Head of caudate nucleus (tissue), 42 donors: Measurements from ENCODE around the gene RPL18.

Source experiments
- DNase-seq, 42 donors: peaks; one replicate each; pipeline versions ENCODE4 v3.0.0 to v3.0.0-alpha.2; 2020 to 2021; ENCODE audit warnings: mixed read lengths in 7 of 42
- intact Hi-C: fragments of 100-400 bp; cut with DNase I; formaldehyde crosslinking; loops from one replicate; pipeline ENCODE4 v1.15.0; 2022

Gene RPL18

DNA sequence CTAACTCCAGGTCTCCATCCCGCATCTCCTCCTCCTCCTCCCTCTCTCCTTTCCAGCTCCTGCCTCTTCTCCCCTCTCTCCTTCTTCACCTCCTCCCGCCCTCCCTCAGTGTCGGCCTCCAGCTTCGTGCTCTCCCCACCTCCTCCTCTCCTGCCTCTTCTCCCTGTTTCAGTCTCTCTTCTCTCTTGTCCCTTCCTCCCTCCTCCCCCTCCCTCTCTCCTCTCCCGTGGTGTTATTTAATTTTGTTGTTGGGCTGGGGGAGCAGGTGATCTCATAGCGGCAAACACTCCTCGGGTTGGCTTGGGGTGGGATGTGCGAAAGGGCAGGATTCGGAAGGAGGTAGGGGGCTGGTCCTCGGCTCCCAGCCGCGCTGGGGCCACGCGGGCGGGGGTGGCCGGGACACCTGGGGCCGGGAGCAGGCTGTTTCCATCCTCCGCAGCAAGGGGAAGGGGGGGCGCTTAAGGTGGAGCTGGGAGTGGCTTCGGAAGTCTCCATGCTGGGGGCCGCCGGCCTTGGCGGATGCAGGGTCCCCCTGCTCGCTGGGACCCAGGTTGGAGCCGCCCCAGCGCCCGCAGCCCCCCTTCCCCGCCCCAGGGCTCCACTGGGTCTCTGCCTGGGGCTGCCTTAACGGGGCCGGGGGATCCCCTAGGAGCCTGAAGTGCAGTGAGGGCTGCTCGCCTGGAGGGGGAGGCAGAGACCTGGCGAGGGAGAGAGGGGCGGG is 27.2 kb upstream of the RPL18 start, which contains the start of gene CA11:
TSS of gene CA11 (minus strand) at position 187 of the 721 bp plus-strand sequence. CDS start 555 bp downstream, outside the sequence.
- intact Hi-C loops = loop anchor here (2.0 to 10.0 kb wide), 2 partner anchors 69 to 189 kb away; partner anchors contain the start of gene HSD17B14
- DNase-seq = peak; percentile 72 to 96 (median 91)

DNA sequence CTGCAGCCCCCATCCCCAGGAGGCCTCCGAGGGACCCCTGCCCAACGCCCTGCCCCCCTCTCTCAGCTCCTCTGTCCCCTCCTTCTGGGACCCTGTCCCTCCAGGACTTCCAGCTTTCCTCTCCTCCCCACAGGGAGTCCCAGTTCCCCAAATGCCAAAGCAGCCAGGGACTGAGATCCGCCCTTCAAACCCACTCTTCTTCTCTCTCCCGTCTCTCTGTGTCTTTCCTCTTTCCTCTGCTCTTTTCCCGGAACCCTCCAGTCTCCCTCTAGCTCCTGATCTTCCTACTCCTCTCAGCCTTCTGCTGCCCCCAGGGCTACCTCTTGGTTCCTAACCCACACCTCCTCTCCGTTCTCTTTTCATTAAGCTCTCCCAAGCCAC is 26.6 kb upstream of the RPL18 start:
- DNase-seq = peak in 5 of 42 donors; percentile 47 to 62 (median 56)
- intact Hi-C loops = loop anchor here (10.0 kb wide), 1 partner anchor 189 kb away; the partner anchor contains the start of gene HSD17B14

DNA sequence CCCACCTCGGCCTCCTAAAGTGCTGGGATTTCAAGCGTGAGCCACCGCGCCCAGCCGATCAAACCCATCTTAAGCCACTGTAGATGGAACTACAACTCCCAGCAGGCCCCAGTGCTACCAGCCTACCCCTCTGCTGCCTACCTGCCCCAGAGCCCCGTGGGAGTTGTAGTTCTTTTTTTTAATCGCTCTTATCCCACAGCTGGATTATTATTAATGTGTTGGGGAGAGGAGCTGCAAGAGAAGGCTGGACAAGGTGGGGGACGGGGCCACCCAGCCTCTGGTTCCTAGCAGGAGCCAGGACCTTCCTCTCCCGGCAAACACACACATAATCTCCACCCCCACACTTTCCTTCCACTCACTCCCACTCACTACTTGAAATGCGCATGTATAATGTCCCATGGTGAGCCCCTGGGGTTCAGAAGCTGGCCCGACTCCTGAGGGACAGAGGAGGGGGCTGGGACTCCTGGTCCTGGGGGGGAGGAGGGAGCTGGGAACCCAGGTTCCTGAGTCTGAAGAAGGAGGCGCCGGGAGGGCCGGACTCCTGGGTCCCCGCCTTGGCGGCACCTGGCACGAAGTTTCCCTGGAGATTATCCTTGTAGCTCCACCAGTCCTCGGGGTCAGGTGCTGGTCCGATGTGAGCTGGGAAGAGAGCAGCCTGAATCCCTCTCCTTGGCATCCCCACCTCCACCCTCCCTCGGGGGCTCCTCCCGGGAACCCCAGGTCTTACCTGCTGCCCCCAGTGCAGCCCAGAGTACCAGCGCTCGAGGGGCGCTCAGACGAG is 26.1 kb upstream of the RPL18 start:
- intact Hi-C loops = loop anchor here (10.0 kb wide), 1 partner anchor 190 kb away; the partner anchor contains the start of gene HSD17B14
- peak; percentile 71 to 96 (median 89) for DNase-seq

DNA sequence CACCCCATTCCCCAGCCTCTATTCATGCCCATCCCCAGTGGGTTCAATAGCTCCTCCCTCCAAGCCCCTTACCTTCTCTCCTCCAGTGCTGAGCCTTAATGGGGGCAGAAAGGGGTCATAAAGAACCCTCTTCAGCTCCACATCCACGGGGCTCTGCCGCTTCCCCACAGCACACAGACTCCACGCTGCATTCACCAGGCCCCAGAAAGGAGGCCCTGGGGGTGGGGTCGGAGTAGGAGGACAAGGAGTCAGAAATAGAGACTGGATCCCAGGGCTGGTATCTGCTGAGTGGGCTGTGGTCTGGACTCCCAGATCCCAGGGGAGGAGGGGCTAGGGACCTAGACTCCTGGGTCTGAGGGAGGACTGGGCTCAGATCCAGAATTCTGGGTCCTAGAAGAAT is 25.4 kb upstream of the RPL18 start:
- intact Hi-C loops = loop anchor here (10.0 kb wide), 1 partner anchor 190 kb away; the partner anchor contains the start of gene HSD17B14
- DNase-seq = peak in 2 of 42 donors; percentile 34 to 35

DNA sequence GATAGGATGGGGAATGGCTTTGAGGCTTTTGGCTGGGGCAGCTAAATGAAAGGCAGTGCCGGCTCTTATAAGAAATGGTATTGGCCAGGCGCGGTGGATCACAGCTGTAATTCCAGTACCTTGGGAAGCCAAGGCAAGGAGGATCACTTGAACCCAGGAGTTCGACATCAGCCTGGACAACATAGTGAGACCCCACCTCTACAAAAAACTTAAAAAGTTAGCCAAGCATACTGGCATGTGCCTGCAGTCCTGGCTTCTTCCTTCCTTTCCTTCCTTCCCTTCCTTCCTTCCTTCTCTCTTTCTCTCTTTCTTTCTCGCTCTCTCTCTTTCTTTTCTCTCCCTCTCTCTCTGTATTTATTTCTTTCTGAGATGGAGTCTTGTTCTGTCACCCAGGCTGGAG is 23.9 kb upstream of the RPL18 start:
- no peak for DNase-seq
- intact Hi-C loops = loop anchor here (10.0 kb wide), 1 partner anchor 192 kb away; the partner anchor contains the start of gene HSD17B14

DNA sequence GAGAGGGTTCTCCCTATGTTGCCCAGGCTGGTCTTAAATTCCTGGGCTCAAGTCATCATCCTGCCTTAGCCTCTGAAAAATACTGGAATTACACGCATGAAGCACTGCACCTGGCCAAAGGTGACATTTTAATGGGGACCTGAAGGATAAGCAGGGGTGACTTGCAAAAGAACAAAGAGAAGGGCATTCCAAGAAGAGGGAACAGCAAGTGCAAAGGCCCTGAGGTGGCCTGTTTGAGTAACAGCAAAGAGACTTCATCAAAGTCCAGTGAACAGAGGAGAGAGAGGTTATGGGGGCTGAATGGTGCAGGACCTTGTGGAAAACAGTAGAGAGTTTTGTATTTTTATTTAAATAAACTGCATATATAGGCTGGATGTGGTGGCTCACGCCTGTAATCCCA is 22.9 kb upstream of the RPL18 start:
- DNase-seq = no peak
- intact Hi-C loops = loop anchor here (10.0 kb wide), 1 partner anchor 193 kb away; the partner anchor contains the start of gene HSD17B14

DNA sequence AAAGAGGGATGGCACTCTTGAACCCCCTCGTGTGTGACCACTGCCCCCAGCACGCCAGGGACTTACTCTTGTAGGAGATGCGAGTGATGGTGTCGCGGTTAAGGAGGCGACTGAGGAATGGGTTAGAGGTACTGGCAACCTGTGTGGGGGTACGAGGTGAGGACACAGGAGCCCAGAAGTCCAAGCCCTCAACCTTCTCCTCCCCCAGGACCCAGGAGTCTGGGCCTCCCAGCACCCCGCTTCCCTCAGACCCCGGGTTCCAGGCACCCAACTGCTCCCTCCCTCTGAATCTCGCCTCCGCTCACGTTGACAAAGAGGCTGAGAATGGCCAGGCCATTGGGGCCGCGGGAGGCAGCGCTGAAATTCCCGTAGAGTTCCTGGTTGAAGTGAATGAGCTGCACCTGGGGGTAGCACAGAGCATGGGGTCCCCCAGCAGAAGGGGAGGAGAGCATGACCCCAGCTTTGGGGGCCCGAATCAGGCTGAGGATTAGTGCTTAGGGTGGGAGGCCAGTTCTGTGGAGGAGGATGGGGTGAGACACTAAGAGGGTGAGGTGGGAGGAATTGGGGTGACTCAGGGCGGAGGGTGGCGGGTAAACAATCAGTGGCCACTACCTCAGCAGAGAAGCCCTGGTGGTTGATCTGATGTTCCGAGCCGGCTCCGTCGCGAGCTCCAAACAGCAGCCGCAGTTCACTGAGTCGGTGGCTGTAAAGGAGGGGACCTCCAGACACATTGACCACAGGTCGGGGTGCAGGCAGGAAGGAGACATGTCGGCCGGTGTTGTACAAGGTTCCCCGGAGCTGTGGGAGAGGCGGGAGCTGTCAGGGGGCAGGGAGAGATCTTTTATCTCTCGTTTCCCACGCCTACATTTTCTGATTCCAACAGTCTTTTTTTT is 20.8 kb upstream of the RPL18 start:
- DNase-seq = peak in 1 of 42 donors; percentile 40
- intact Hi-C loops = loop anchor here (10.0 kb wide), 1 partner anchor 195 kb away; the partner anchor contains the start of gene HSD17B14

DNA sequence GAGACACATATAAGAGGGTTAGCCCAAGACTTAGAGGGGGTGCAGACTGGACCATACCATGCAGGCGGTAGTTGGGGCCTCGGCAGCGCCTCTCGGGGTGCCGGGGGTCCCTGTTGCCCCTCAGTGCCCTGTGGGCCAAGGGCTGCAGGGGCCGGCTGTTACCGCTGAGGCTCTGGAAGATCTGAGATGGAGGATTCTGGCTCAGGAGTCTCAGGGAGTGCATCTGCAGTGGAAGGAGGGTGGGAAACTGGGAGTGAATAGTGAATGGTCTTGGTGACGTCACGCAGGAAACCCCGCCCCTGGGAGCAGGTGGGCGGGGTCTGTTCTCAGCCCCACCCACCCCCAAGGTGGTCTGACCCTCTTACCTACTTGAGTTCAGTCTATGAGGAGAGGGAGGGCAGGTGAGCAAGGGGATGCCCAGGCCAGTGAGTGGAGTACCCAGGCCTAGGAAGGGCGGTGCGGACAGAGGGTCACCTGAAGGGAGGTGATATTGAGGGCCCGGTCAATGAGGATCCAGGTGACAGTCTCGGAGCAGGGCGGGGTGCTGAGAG is 19.9 kb upstream of the RPL18 start:
- intact Hi-C loops = no loop called here
- DNase-seq = peak in 2 of 42 donors; percentile 31 to 56

DNA sequence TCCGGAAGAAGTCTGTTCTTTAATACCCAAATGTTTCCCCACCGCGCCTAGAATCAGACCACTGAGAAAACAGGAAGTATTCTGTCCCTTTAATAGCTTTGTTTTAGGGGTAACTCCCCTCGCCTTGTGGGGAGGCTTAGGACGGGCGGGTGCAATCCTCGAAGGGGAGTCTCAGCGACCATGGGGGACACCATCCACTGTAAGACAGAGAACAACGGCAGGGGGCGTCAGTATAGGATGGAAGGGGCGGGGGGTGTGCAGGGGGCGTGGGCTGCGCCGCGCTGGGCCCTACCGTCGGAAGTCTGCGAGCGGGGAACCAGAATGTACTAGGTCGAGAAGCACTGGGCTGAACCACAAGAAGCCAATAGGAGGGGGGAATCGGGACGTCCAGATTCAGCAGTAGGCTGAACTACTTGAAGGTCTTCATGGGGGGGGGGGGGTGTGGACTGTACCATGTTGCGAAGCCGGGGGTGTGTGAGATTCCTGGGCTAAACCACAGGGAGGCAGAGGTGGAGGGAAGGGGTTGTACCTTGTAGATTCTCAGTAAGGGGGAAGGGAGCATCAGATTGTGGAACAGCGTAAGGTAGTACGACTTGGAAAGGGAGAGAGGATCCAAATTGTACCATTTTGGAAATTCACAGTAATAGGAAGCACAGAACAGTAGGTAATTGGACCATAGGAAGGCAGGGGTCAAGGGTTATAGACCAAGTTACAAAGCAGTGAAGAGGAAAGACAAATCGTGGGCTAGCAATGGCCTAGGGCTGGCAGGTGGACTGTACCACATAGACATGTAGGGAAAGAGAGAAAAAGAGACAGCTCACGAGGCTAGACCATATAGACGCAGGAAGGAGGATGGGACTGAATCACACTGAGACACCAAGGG is 19.2 kb upstream of the RPL18 start:
- intact Hi-C loops = no loop called here
- DNase-seq = peak; percentile 66 to 95 (median 87)

DNA sequence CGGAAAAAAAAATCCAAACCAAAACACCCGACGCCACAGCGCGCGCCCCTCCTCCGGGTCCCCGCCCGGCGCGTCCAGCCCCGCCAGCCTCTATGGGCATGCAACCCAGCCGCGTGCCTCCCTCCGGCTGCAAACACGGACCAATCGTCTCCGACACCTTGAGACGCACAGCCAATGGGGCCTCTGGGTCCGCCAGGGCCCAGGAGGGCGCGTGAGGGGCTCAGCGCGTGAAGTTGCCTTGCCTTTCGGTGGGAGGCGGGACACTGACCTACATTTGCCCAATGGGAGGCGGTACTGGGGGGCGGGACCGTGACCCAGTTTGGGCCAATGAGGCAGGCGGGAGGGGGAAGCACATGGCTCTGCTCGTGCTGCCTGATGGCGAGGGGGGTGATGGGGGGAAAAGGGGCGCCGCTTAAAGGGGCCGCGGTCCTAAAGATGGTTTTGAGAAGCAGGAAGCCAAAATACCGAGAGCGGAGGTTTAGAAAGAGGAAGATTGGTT is 18.5 kb upstream of the RPL18 start:
- intact Hi-C loops = no loop called here
- peak; percentile 97 to 100 (median 99) for DNase-seq

DNA sequence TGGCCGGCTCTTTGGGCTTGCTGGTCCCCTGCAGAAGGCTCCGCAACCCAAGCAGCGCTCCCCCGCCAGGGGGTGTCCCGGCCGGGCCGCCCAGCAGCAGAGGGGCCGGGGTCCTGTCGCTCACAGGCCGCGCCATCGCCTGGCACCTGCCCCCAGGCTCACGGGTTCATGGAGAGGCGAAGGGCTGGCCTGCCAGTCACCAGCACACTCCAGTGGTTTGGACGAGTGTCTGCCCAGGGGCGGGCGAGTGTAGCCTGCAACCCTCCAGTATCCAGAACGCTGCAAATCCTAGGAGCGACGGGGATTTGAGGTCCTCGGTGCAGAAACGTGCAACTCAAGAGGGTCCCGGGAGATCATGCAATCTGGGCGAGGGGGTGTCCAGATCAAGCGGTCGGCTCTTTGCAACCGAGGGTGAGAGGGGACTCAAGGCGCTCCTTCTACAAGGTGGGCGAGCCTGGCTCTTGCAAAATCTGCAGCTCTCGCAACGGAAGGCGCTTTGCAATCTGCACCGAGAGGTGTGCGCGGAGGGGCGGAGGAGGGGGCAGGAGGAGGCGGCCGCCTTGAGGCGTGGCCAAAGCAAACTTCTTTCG is 18.0 kb upstream of the RPL18 start, which contains the start of gene DBP:
TSS of gene DBP (minus strand) at position 521 of the 590 bp plus-strand sequence. CDS start at position 136, 385 bp downstream.
- intact Hi-C loops = no loop called here
- DNase-seq = peak in 13 of 42 donors; percentile 41 to 77 (median 57)

DNA sequence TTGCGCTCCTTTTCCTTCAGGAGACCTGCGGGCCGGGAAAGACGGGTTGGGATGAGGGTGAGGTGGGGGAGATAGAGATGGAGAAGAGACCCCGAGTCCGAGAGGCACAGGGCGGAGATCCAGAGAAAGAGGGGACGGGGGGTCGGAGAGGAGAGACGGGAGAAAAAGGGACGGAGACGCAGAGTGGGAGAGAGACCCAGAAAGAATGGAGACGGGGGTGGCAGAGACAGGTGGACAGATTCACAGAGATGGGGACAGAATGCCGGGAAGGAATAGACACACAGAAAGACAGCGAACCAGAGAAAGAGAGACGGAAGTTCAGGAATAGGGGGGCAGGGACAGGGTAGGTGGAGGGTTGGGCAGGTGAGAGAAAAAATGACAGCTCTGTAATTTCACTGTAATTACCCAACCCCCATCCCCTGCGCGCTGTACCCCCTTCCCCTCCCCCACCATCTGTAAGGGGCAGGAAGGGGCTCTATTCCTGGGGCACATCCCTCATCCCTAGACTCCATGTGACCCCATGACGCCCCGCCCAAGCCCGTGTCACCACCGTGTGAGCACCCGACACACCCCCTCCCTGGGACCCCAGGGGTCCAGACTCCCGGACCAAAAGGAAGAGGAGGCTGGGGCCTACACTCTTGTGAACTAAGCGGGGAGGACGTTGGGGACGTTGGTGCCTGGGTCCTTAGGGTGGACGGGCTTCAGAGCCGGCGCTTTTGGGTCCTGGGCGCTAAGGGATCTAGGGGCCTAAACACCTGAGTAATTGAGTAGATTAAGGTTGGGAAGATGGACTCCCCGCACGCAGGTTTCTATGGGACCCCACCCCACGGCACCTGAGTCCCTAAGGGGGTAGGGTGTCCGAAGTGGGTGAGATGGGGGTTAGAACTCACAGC is 17.2 kb upstream of the RPL18 start:
- DNase-seq = peak in 36 of 42 donors; percentile 41 to 80 (median 66)
- intact Hi-C loops = no loop called here

DNA sequence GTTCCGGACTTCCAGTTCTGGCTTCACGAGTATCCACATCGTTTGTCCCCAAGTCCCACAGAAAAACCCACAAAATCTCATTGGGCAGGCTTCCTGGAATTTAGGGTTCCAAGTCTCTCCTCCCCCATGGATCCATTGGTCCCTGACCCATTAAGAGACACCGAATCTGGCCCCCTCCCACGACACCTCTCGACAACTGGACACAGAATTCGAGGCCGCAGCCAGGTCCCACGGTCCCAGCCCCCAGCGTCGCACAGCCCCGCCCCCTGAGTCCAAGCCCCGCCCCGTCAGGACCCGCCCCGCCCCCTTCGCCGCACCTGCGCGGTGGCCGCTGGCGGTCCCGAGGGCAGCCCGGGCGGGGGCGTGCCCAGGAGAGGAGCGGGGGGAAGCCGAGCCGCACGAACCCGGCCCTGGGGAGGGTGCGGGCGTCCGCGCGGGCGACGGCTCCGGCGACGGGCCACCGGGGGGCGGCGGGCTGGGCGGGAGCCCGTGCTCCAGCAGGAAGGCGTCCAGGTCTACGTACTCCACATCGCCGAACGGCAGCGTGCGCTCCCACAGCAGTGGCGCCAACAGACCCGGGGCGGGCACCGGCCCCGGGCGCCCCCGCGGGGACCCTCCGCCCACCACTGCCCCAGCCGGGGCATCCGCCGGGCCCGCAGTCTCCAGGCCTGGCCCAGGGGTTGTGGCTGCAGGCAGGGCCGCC is 16.4 kb upstream of the RPL18 start:
- DNase-seq = peak in 35 of 42 donors; percentile 53 to 86 (median 72)
- intact Hi-C loops = no loop called here

DNA sequence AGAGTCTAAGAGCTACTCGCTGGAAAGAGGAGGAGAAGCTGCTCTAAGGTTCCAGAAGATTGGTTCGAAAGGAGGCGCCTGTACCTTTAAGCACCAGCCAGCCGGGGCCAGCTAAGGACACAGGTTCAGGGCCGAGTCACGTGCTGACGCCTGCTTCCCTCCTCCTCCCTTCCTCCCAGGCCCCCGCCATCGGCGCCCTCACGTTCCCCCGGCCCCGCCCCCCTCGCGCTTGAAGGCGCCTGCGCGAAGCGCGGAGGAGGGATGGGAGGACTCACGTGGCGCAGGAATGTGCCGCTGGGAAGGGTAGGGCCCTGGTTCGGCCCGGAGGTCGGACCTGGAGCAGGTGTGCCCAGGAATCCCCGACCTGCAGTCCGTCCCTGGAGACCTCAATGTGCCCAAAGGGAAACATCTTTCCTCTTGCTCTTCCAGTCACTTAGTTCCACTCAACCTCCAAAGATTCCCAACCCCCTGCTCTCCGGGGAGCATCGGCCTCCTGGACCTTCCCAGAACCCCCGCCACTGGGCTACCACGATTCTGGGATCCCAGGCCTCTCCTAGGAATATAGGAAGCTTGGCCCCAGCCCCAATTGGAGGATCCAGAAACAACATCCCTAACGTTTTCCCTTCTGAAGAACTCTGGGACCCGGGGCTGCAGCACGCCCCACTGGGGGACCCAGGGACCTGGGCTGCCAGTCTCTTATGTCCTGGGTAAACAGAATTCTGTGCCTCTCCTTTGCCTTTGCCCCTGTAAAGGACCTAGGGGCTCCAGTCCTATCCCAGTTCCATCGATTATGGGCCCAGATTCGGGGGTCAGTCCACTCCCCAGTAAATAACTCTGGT is 15.7 kb upstream of the RPL18 start:
- intact Hi-C loops = no loop called here
- DNase-seq = peak; percentile 90 to 98 (median 95)
